SK-N-SH treated with all-trans-retinoic acid at 6 μM for 48 hours (cell line): ENCODE data around the gene CCDC188.
"Not testable (repeated sequence)": the region's sequence is repeated elsewhere in the genome, so short reads cannot be mapped to it uniquely, and the experiment has no call there.

Experiments used
- ATAC-seq: fragments of 200-7000 bp; cut with Tn5 transposase; 3 replicates; pipeline ENCODE4 v1.9.1; 2020; ENCODE audit warnings: mild to moderate bottlenecking, moderate library complexity
- ARNTL ChIP-seq: fragments of 450-650 bp; formaldehyde crosslinking; IDR thresholded peaks from 2 replicates; pipeline ENCODE4 v1.5.0; 2020; ENCODE audit warnings: low read depth, mild to moderate bottlenecking, moderate library complexity, borderline replicate concordance
- BACH2 ChIP-seq: fragments of 250-450 bp; sonication (Bioruptor Pico); IDR thresholded peaks from 2 replicates; pipeline ENCODE4 v1.9.0; 2021; ENCODE audit warnings: mild to moderate bottlenecking, borderline replicate concordance
- CSDC2 ChIP-seq: fragments of 250-450 bp; sonication (Bioruptor Pico); IDR thresholded peaks from 2 replicates; pipeline ENCODE4 v1.5.0; 2020; ENCODE audit warnings: mild to moderate bottlenecking, moderate library complexity
- GLIS3 ChIP-seq: fragments of 250-450 bp; sonication (Bioruptor Pico); IDR thresholded peaks from 2 replicates; pipeline ENCODE4 v1.5.0; 2020; ENCODE audit warnings: mild to moderate bottlenecking, moderate library complexity
- OSR1 ChIP-seq: fragments of 250-450 bp; sonication (Bioruptor Pico); IDR thresholded peaks from 2 replicates; pipeline ENCODE4 v1.8.0; 2022; ENCODE audit warnings: moderate library complexity, mild to moderate bottlenecking, inconsistent platforms
- RARB ChIP-seq: fragments of 250-450 bp; sonication (Bioruptor Pico); IDR thresholded peaks from 2 replicates; pipeline ENCODE4 v1.8.0; 2021; ENCODE audit warnings: mild to moderate bottlenecking, moderate library complexity
- SNAI2 ChIP-seq: fragments of 250-450 bp; sonication (Bioruptor Pico); IDR thresholded peaks from 2 replicates; pipeline ENCODE4 v1.5.0; 2020; ENCODE audit warnings: mild to moderate bottlenecking, moderate library complexity
- TCF4 ChIP-seq: fragments of 250-450 bp; sonication (Bioruptor Pico); IDR thresholded peaks from 2 replicates; pipeline ENCODE4 v1.8.0; 2021; ENCODE audit warnings: mild to moderate bottlenecking, moderate library complexity, borderline replicate concordance
- ZC3H10 ChIP-seq: fragments of 250-450 bp; sonication (Bioruptor Pico); IDR thresholded peaks from 2 replicates; pipeline ENCODE4 v1.5.1; 2021; ENCODE audit warnings: mild to moderate bottlenecking, moderate library complexity
- ZFP3 ChIP-seq: fragments of 250-450 bp; sonication (Bioruptor Pico); IDR thresholded peaks from 2 replicates; pipeline ENCODE4 v1.5.0; 2020; ENCODE audit warnings: mild to moderate bottlenecking, moderate library complexity
- ZFP30 ChIP-seq: fragments of 450-650 bp; formaldehyde crosslinking; IDR thresholded peaks from 2 replicates; pipeline ENCODE4 v1.5.0; 2022; ENCODE audit warnings: mild to moderate bottlenecking, moderate library complexity
- ZNF565 ChIP-seq: fragments of 450-650 bp; formaldehyde crosslinking; conservative IDR thresholded peaks from 2 replicates; pipeline ENCODE4 v1.5.0; 2020; ENCODE audit warnings: low read depth, mild to moderate bottlenecking, moderate library complexity
- ZNF70 ChIP-seq: fragments of 450-650 bp; formaldehyde crosslinking; IDR thresholded peaks from 2 replicates; pipeline ENCODE4 v1.5.0; 2020; ENCODE audit warnings: mild to moderate bottlenecking, moderate library complexity
- ZNF8 ChIP-seq: fragments of 450-650 bp; formaldehyde crosslinking; IDR thresholded peaks from 2 replicates; pipeline ENCODE4 v1.5.0; 2020; ENCODE audit warnings: mild to moderate bottlenecking, moderate library complexity
- TF ChIP-seq, protein P1 (sequence below): fragments of 250-450 bp; sonication (Bioruptor Pico); IDR thresholded peaks from 2 replicates; pipeline ENCODE4 v1.8.0; 2021; ENCODE audit warnings: low read depth, mild to moderate bottlenecking, moderate library complexity, borderline replicate concordance
- TF ChIP-seq, protein P2 (sequence below): fragments of 250-450 bp; sonication (Bioruptor Pico); IDR thresholded peaks from 2 replicates; pipeline ENCODE4 v1.5.1; 2021; ENCODE audit warnings: mild to moderate bottlenecking, moderate library complexity
- TF ChIP-seq, protein P3 (sequence below): fragments of 250-450 bp; sonication (Bioruptor Pico); IDR thresholded peaks from 2 replicates; pipeline ENCODE4 v1.5.1; 2020; ENCODE audit warnings: low read depth, mild to moderate bottlenecking, moderate library complexity
- TF ChIP-seq, protein P4 (sequence below): fragments of 250-450 bp; sonication (Bioruptor Pico); IDR thresholded peaks from 2 replicates; pipeline ENCODE4 v1.5.0; 2020; ENCODE audit warnings: mild to moderate bottlenecking, moderate library complexity

CCDC188 gene

DNA sequence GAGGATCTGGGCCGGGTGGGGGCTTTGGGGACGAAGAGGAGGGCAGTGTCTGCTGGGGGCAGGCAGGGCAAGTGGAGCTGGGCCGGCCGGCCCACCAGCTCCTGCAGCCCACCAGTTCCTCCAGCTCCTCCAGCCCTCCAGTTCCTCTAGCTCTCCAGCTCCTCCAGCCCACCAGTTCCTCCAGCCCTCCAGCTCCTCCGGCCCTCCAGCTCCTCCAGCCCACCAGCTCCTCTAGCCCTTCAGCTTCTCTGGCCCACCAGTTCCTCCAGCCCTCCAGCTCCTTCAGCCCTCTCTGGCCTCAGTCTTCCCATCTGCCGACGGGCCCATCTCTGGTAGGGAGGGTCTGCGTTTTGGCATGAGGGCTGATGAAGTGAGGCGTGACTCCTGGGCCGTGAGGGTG, 9.2 kb upstream of the CCDC188 start (continued):
- TF ChIP-seq CSDC2 (CRISPR knock-in tag) (no peak), GLIS3 (CRISPR knock-in tag) (no peak), OSR1 (CRISPR knock-in tag) (no peak), RARB (CRISPR knock-in tag) (no peak), ZNF565 (no peak)
- TF ChIP-seq, protein P1, sequence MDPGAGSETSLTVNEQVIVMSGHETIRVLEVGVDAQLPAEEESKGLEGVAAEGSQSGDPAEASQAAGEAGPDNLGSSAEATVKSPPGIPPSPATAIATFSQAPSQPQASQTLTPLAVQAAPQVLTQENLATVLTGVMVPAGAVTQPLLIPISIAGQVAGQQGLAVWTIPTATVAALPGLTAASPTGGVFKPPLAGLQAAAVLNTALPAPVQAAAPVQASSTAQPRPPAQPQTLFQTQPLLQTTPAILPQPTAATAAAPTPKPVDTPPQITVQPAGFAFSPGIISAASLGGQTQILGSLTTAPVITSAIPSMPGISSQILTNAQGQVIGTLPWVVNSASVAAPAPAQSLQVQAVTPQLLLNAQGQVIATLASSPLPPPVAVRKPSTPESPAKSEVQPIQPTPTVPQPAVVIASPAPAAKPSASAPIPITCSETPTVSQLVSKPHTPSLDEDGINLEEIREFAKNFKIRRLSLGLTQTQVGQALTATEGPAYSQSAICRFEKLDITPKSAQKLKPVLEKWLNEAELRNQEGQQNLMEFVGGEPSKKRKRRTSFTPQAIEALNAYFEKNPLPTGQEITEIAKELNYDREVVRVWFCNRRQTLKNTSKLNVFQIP: no peak

DNA sequence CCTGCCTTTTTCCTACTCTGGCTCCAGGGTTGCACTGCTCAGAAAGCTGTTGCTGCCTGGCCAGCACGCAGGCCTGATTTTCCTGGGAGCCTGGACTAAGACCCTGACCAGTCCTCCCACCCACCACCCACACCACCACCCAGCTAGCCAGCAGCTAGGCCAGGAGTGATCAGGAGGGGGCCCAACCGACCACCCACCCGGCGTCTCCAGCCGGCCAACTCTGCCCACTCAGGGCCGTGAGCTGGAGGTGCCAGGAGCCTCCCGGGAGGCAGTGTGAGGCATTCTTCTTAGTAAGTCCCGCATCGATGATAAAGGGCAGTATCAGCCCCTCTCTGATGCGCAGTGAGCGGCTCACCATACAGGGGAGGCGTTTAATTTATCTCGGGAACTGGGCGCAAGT, 8.7 kb upstream of the CCDC188 start:
- not testable (repeated sequence) for ATAC-seq

DNA sequence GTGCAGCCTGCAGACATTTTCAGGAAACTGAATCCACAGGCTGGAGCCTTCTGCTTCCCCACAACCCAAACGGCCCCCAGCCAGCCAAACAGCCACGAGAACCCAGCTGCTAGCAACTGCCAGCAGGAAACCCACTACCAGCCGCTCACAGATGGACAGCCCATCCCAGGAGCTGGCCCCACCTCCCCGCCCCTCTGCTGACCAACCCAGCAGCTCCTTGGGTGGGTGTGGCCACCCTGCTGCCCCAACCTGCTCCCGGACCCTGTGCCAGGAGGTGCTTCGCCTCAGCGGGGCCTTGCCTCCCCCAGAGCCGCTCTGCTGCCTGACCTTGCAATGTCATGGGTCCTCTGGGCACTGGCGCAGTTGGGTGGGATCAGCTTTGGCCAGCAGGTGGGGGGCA, 8.2 kb upstream of the CCDC188 start:
- TF ChIP-seq TCF4 (CRISPR knock-in tag) (no peak), ZFP30 (CRISPR knock-in tag) (no peak), BACH2 (CRISPR knock-in tag) (no peak), ZFP3 (CRISPR knock-in tag) (no peak)
- TF ChIP-seq, protein P2, sequence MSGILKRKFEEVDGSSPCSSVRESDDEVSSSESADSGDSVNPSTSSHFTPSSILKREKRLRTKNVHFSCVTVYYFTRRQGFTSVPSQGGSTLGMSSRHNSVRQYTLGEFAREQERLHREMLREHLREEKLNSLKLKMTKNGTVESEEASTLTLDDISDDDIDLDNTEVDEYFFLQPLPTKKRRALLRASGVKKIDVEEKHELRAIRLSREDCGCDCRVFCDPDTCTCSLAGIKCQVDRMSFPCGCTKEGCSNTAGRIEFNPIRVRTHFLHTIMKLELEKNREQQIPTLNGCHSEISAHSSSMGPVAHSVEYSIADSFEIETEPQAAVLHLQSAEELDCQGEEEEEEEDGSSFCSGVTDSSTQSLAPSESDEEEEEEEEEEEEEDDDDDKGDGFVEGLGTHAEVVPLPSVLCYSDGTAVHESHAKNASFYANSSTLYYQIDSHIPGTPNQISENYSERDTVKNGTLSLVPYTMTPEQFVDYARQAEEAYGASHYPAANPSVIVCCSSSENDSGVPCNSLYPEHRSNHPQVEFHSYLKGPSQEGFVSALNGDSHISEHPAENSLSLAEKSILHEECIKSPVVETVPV (CRISPR knock-in tag): no peak
- TF ChIP-seq, protein P1: no peak
- no peak for ATAC-seq

DNA sequence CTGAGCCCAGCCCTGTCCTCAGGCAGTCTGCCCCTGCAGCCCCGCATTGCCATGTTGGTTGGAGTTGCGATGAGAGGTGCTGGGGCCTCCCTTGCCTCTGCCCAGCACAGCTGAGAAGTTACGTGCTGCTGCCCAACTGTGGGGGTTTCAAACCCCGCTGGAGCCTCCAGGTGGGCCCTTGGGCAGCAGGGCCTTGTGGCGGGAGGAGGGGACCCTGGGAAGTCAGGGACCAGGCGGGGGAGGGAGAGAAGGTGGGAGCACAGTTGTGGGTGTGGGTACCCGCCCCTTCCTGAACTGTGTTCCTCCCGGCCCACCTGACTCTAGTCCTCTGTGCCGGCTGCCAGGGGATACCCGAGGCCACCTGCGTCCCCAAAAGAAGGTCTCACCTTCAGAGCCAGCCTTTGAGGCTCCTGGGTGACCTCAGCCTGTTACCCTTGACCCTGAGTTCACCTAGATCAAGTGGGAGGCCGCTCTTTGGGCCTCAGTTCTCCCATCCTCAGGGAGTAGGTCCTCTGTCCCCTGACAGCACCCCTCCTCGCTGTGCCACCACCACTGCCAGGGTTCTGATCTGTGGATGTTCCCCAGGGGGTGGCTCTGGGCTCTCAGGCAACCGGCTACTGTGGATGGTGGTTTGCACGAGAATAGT, 7.7 kb upstream of the CCDC188 start:
- no peak for ATAC-seq
- TF ChIP-seq, protein P3, sequence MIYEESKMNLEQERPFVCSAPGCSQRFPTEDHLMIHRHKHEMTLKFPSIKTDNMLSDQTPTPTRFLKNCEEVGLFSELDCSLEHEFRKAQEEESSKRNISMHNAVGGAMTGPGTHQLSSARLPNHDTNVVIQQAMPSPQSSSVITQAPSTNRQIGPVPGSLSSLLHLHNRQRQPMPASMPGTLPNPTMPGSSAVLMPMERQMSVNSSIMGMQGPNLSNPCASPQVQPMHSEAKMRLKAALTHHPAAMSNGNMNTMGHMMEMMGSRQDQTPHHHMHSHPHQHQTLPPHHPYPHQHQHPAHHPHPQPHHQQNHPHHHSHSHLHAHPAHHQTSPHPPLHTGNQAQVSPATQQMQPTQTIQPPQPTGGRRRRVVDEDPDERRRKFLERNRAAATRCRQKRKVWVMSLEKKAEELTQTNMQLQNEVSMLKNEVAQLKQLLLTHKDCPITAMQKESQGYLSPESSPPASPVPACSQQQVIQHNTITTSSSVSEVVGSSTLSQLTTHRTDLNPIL: no peak
- no peak for TF ChIP-seq ZC3H10
- no peak for TF ChIP-seq ZNF70 (CRISPR knock-in tag)
- no peak for TF ChIP-seq ARNTL (CRISPR knock-in tag)
- TF ChIP-seq, protein P4, sequence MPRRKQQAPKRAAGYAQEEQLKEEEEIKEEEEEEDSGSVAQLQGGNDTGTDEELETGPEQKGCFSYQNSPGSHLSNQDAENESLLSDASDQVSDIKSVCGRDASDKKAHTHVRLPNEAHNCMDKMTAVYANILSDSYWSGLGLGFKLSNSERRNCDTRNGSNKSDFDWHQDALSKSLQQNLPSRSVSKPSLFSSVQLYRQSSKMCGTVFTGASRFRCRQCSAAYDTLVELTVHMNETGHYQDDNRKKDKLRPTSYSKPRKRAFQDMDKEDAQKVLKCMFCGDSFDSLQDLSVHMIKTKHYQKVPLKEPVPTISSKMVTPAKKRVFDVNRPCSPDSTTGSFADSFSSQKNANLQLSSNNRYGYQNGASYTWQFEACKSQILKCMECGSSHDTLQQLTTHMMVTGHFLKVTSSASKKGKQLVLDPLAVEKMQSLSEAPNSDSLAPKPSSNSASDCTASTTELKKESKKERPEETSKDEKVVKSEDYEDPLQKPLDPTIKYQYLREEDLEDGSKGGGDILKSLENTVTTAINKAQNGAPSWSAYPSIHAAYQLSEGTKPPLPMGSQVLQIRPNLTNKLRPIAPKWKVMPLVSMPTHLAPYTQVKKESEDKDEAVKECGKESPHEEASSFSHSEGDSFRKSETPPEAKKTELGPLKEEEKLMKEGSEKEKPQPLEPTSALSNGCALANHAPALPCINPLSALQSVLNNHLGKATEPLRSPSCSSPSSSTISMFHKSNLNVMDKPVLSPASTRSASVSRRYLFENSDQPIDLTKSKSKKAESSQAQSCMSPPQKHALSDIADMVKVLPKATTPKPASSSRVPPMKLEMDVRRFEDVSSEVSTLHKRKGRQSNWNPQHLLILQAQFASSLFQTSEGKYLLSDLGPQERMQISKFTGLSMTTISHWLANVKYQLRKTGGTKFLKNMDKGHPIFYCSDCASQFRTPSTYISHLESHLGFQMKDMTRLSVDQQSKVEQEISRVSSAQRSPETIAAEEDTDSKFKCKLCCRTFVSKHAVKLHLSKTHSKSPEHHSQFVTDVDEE (CRISPR knock-in tag): no peak
- TF ChIP-seq SNAI2 (CRISPR knock-in tag): no peak
- TF ChIP-seq ZNF8 (CRISPR knock-in tag): no peak
- TF ChIP-seq, protein P2 (CRISPR knock-in tag): no peak
- TF ChIP-seq OSR1 (CRISPR knock-in tag): no peak
- no peak for TF ChIP-seq TCF4 (CRISPR knock-in tag)
